ENCODE measurements around the gene TULP4.
"Not testable (repeated sequence)": the region's sequence is repeated elsewhere in the genome, so short reads cannot be mapped to it uniquely, and the experiment has no call there.

The TULP4 gene

DNA sequence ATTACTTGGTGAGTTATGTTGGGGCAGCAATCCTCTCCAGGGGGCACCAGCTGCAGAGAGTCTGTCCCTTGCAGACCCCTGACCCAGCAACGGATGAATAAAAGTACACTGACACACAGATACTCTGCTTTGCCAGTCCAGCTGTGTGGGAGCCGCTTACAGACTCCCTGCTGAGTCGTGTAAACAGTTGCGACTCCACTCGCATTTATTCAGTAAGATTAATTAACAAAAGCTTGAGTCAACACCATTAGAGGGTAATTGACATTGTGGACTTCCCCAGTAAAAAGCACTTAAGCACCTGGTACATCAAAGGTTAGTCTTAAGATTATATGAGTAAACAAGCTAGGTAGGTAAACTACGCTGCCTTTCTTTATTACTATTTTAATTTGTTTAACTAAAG lies 155.7 kb downstream of the TULP4 start:
- Histone ChIP-seq H3K36me3 (ENCODE audit: control insufficient read depth, insufficient read depth, low read length) (no peaks in the 10 kb centered on the region), H3K4me3 (ENCODE audit: low read depth, low read length) (no peak overlapping the region), H3K9me3 (ENCODE audit: control insufficient read depth, insufficient read depth, low read length) (no peaks in the 10 kb centered on the region), H3K27me3 (ENCODE audit: control insufficient read depth, insufficient read depth, low read length) (peaks cover 46% of the 10 kb centered on the region), H3K9ac (ENCODE audit: low read depth, low read length) (no peak overlapping the region), H3K4me1 (ENCODE audit: control insufficient read depth, insufficient read depth, low read length) (peaks cover 30% of the 10 kb centered on the region)

DNA sequence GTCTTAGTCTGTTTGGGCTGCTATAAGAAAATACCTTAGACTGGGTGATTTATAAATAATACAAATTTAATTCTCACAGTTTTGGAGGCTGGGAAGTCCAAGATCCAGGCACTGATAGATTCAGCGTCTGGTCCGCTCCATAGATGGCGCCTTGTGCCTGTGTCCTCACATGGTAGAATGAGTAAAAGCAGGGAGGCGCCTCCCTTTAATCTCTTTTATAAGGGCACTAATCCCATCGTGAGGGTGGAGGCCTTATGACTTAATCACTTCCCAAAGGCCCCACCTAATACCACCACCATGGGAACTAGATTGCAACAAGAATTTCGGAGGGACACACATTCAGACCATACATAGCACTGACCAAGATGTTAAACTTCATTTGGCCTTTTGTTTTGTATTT lies 156.4 kb downstream of the TULP4 start:
- Histone ChIP-seq H3K9ac (ENCODE audit: low read depth, low read length) (no peak overlapping the region), H3K27me3 (ENCODE audit: control insufficient read depth, insufficient read depth, low read length) (peaks cover 46% of the 10 kb centered on the region), H3K4me3 (ENCODE audit: low read depth, low read length) (no peak overlapping the region), H3K36me3 (ENCODE audit: control insufficient read depth, insufficient read depth, low read length) (no peaks in the 10 kb centered on the region), H3K4me1 (ENCODE audit: control insufficient read depth, insufficient read depth, low read length) (peaks cover 25% of the 10 kb centered on the region), H3K9me3 (ENCODE audit: control insufficient read depth, insufficient read depth, low read length) (no peaks in the 10 kb centered on the region)

DNA sequence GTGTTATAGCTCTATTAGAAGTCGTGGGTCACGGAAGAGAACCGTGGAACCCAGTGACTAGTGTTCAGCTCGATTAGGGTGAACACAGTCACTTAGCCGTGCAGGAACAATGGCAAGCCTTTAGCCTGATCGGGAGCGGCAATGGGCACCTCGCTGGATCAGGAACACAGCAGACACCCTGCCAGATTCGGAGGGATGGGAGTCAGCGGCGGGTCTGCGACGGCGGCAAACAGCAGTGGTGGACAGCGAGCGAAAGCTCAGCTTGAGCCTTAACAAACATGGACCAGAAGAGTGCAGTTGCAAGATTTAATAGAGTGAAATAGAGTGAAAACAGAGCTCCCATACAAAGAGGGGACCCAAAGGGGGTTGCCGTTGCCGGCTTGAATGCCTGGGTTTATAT lies 157.8 kb downstream of the TULP4 start:
- not testable (repeated sequence) for H3K9ac ChIP-seq (ENCODE audit: low read depth, low read length); H3K4me3 ChIP-seq (ENCODE audit: low read depth, low read length); H3K36me3 ChIP-seq (ENCODE audit: control insufficient read depth, insufficient read depth, low read length); H3K9me3 ChIP-seq (ENCODE audit: control insufficient read depth, insufficient read depth, low read length)
- peaks cover 14% of the 10 kb centered on the region for H3K4me1 ChIP-seq (ENCODE audit: control insufficient read depth, insufficient read depth, low read length)
- peaks cover 46% of the 10 kb centered on the region for H3K27me3 ChIP-seq (ENCODE audit: control insufficient read depth, insufficient read depth, low read length)

DNA sequence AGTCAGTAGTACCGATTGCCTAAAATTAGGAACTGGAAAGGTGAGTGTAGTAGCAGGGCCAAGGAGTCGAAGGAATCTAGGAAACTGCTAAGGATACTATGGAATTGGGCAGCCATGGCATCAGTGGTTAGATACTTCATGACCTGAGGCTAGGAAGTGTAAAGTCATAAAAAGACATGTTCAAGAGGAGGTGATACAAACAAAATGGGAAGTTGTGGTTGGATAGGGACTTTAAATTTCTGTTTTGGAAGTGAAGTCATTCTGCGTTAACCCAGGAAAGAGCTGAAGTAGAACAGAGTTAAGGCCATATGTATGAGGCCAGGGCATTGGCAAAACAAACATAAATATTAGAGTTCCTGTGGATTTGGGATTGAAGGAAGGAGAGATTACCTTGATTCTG lies 159.1 kb downstream of the TULP4 start:
- no peaks in the 10 kb centered on the region for H3K9me3 ChIP-seq (ENCODE audit: control insufficient read depth, insufficient read depth, low read length)
- H3K4me1 ChIP-seq (ENCODE audit: control insufficient read depth, insufficient read depth, low read length): peaks cover 7% of the 10 kb centered on the region
- peaks cover 40% of the 10 kb centered on the region for H3K27me3 ChIP-seq (ENCODE audit: control insufficient read depth, insufficient read depth, low read length)
- H3K9ac ChIP-seq (ENCODE audit: low read depth, low read length): no peak overlapping the region
- no peaks in the 10 kb centered on the region for H3K36me3 ChIP-seq (ENCODE audit: control insufficient read depth, insufficient read depth, low read length)
- H3K4me3 ChIP-seq (ENCODE audit: low read depth, low read length): no peak overlapping the region

DNA sequence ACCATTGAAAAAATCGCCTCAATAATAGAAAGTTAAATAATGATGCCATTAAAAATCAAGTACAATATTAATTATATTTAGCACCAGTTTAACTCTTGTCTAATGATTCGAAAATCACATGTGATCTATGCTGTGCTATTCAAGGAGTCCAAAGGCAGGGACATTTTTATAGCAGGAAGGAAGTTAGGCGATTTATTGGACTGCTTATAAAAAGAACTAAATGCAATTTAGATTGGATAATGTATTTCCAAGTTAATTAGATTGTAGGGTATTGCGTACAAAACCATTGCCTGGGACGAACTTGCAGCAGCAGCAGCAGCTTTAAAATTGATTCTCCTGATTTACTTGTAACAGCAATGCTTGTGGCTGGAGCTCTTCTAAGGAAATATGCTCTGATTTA lies 160.2 kb downstream of the TULP4 start:
- H3K27me3 ChIP-seq (ENCODE audit: control insufficient read depth, insufficient read depth, low read length): peaks cover 30% of the 10 kb centered on the region
- H3K36me3 ChIP-seq (ENCODE audit: control insufficient read depth, insufficient read depth, low read length): no peaks in the 10 kb centered on the region
- no peaks in the 10 kb centered on the region for H3K9me3 ChIP-seq (ENCODE audit: control insufficient read depth, insufficient read depth, low read length)
- H3K4me3 ChIP-seq (ENCODE audit: low read depth, low read length): no peak overlapping the region
- no peak overlapping the region for H3K9ac ChIP-seq (ENCODE audit: low read depth, low read length)
- peaks cover 4% of the 10 kb centered on the region for H3K4me1 ChIP-seq (ENCODE audit: control insufficient read depth, insufficient read depth, low read length)

DNA sequence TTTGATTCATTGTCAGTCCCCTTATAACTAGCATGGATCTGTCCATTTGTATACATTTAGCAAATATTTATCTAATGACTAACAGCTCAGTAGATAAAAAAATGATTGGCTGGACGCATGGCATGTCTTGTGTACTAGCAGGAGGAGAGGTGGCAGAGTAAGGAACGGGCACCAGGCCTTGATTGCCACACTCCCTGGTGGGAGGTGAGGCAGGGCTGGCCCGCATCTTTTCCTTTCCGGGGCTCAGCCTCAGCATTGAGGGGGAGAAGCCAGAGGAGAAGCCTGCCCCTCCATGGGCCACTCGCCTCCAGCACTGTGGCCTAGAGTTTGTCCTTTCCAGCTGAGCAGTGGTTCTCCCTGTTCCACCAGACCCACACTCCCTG lies 162.7 kb downstream of the TULP4 start:
- H3K9ac ChIP-seq (ENCODE audit: low read depth, low read length): no peak overlapping the region
- H3K36me3 ChIP-seq (ENCODE audit: control insufficient read depth, insufficient read depth, low read length): peaks cover 4% of the 10 kb centered on the region
- H3K4me3 ChIP-seq (ENCODE audit: low read depth, low read length): no peak overlapping the region
- peaks cover 4% of the 10 kb centered on the region for H3K4me1 ChIP-seq (ENCODE audit: control insufficient read depth, insufficient read depth, low read length)
- peaks cover 9% of the 10 kb centered on the region for H3K27me3 ChIP-seq (ENCODE audit: control insufficient read depth, insufficient read depth, low read length)
- H3K9me3 ChIP-seq (ENCODE audit: control insufficient read depth, insufficient read depth, low read length): no peaks in the 10 kb centered on the region

DNA sequence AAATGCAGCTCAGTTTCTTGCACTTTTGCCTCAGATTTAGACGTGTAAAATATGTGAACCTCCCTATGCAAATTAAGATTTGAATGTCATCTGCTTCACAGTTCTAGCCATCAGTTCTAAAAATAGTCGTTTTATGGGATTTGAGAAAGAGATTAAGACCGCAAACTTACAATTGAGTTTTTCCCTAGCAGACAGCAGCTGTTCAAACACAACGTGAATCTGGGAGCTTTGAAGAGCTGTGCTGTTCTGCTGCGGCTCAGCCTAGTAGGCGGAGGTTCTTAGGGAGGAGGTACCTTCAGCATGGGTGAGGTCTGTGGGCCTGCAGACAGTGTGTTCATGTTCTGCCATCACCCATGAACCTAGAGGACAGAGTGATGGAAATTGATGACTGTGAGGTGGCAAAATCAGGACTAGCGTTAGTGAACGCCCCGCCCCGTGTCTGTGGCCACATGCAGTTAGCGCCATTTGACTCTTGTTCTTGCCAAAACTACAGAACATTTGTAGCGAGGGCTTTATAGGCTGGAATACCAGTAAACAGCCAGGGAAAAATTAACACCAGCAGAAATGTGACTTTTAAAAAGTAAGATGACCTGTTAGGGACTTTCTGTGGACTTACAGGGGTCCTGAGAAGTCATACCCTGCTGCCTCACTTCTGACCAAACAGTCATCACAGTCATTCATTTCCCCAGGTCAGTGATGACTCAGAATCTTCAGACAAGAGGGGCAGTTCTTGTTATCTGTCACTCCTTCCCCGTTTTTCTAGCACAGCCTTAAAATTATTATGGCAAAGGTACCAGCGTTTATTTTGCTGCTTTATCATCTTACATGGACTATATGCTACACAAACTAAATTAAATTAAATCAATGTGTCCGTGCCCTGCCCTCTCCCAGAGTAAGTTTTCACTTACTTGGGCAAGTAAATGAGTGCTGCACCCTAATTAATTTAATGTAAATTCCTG lies 163.4 kb downstream of the TULP4 start:
- Histone ChIP-seq H3K27me3 (ENCODE audit: control insufficient read depth, insufficient read depth, low read length) (peaks cover 6% of the 10 kb centered on the region), H3K4me1 (ENCODE audit: control insufficient read depth, insufficient read depth, low read length) (peaks cover 2% of the 10 kb centered on the region), H3K9me3 (ENCODE audit: control insufficient read depth, insufficient read depth, low read length) (no peaks in the 10 kb centered on the region), H3K4me3 (ENCODE audit: low read depth, low read length) (no peak overlapping the region), H3K36me3 (ENCODE audit: control insufficient read depth, insufficient read depth, low read length) (peaks cover 4% of the 10 kb centered on the region), H3K9ac (ENCODE audit: low read depth, low read length) (peak overlapping the region; percentile 1)

DNA sequence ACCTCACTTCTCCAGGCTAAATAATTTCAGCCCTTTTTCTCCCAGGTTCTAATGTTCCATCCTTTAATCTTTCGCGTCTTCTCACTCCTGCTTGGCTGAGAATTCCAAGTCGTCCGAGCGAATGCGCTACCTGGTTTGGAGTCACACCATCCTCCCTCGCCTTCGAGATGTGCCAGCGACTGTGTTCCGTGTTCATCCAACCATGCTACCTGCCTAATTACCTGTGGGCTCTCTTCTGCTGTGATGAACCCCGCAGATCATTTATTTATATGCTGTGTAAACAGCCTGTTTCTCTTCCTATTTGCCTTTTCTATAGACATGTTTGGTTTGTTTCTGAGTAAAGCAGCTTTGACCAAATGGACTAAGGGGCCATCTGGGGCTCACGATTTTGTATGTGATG lies 164.1 kb downstream of the TULP4 start:
- H3K9ac ChIP-seq (ENCODE audit: low read depth, low read length): no peak overlapping the region
- H3K4me1 ChIP-seq (ENCODE audit: control insufficient read depth, insufficient read depth, low read length): no peaks in the 10 kb centered on the region
- no peaks in the 10 kb centered on the region for H3K9me3 ChIP-seq (ENCODE audit: control insufficient read depth, insufficient read depth, low read length)
- H3K36me3 ChIP-seq (ENCODE audit: control insufficient read depth, insufficient read depth, low read length): peaks cover 10% of the 10 kb centered on the region
- no peaks in the 10 kb centered on the region for H3K27me3 ChIP-seq (ENCODE audit: control insufficient read depth, insufficient read depth, low read length)
- no peak overlapping the region for H3K4me3 ChIP-seq (ENCODE audit: low read depth, low read length)

DNA sequence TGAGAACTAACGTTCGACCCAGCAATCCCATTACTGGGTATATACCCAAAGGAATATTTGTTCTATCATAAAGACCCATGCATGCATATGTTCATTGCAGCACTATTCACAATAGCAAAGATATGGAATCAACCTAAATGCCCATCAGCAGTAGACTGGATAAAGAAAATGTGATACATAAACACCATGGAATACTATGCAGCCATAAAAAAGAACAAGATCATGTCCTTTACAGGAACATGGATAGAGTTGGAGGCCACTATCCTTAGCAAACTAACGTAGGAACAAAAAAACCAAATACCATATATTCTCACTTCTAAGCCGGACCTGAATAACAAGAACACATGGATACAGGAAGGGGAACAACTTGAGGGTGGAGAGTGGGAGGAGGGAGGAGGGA lies 165.5 kb downstream of the TULP4 start:
- H3K9me3 ChIP-seq (ENCODE audit: control insufficient read depth, insufficient read depth, low read length); H3K27me3 ChIP-seq (ENCODE audit: control insufficient read depth, insufficient read depth, low read length); H3K9ac ChIP-seq (ENCODE audit: low read depth, low read length); H3K4me1 ChIP-seq (ENCODE audit: control insufficient read depth, insufficient read depth, low read length); H3K4me3 ChIP-seq (ENCODE audit: low read depth, low read length): not testable (repeated sequence)
- H3K36me3 ChIP-seq (ENCODE audit: control insufficient read depth, insufficient read depth, low read length): peaks cover 23% of the 10 kb centered on the region

DNA sequence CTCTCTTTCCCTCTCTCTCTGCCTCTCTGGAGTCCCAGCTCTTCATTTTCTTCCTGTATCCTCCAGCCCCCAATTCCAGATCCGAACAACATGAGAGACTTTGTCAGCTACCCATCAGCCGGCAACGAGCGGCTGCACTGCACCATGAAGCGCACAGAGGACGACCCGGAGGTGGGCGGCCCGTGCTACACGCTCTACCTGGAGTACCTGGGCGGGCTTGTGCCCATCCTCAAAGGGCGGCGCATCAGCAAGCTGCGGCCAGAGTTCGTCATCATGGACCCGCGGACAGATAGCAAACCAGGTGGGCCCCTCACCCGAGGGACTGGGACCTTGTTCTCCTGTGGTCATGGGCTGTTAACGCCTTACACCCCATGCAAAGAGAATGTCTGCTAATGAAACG lies 168.7 kb downstream of the TULP4 start:
- Histone ChIP-seq H3K9me3 (ENCODE audit: control insufficient read depth, insufficient read depth, low read length) (no peaks in the 10 kb centered on the region), H3K36me3 (ENCODE audit: control insufficient read depth, insufficient read depth, low read length) (peaks cover 25% of the 10 kb centered on the region), H3K4me1 (ENCODE audit: control insufficient read depth, insufficient read depth, low read length) (no peaks in the 10 kb centered on the region), H3K4me3 (ENCODE audit: low read depth, low read length) (no peak overlapping the region), H3K27me3 (ENCODE audit: control insufficient read depth, insufficient read depth, low read length) (no peaks in the 10 kb centered on the region), H3K9ac (ENCODE audit: low read depth, low read length) (no peak overlapping the region)

DNA sequence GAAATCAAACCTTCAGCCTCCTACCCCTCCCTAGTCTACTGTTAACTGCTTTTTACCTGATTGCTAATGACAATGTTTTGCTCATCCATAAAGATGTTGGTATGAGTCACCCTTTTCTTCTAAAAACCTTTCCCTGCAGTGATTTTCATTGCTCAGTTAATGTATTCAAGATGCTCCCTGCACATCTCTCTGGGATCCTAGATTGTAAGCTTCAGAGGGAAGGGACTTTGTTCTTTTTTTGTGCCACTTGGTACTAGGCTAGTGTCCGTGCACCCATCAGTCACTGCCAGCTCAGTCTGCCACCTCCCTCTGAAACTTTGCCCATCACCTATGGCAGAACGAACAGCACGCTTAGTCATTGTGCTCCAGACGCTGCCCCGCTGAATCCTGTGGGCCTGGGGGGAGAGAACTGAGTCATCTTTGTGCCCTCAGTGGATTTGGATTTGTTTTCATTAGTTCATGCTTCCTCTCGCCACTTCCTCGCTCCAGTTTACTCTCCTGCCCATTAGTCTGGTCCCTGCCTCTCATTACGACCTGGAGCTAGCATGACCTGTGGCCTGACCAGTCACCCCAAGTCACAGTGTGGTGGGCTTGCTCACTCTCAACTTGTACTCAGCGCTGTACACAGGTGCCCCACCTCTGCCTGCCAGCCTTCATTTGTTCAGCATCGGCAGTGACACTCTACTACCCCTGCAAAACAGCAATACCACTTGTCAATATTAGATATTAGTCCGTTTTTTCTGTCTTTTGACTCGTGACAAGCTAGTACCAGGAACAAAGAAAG lies 169.6 kb downstream of the TULP4 start:
- Histone ChIP-seq H3K4me1 (ENCODE audit: control insufficient read depth, insufficient read depth, low read length) (no peaks in the 10 kb centered on the region), H3K4me3 (ENCODE audit: low read depth, low read length) (no peak overlapping the region)

DNA sequence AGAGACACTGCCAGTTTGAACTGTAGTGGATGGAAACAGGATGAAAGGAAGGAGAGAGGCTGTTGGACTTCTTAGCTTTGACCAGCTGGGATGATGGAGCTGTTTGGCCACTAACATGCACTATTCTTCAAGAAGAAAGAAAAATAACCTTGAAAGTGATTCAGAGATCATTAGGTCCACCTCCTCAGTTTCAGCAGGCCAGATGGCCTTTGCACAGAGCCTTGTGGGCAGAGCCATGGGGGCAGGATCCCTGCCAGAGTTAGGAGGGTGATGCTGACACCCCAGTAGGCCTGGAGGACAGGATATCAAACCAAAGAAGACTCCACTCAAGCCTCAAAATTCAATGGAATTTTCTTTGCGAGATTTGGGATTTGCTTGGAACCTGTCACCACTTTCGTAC lies 173.2 kb downstream of the TULP4 start:
- H3K4me1 ChIP-seq (ENCODE audit: control insufficient read depth, insufficient read depth, low read length): no peaks in the 10 kb centered on the region
- H3K9me3 ChIP-seq (ENCODE audit: control insufficient read depth, insufficient read depth, low read length): no peaks in the 10 kb centered on the region
- peaks cover 24% of the 10 kb centered on the region for H3K36me3 ChIP-seq (ENCODE audit: control insufficient read depth, insufficient read depth, low read length)
- no peak overlapping the region for H3K4me3 ChIP-seq (ENCODE audit: low read depth, low read length)
- H3K27me3 ChIP-seq (ENCODE audit: control insufficient read depth, insufficient read depth, low read length): no peaks in the 10 kb centered on the region
- H3K9ac ChIP-seq (ENCODE audit: low read depth, low read length): no peak overlapping the region

More for the DNA sequence above, 169.6 kb downstream of the TULP4 start:
- no peaks in the 10 kb centered on the region for H3K9me3 ChIP-seq (ENCODE audit: control insufficient read depth, insufficient read depth, low read length)
- H3K36me3 ChIP-seq (ENCODE audit: control insufficient read depth, insufficient read depth, low read length): peaks cover 25% of the 10 kb centered on the region
- no peak overlapping the region for H3K9ac ChIP-seq (ENCODE audit: low read depth, low read length)
- H3K27me3 ChIP-seq (ENCODE audit: control insufficient read depth, insufficient read depth, low read length): no peaks in the 10 kb centered on the region
